Measurements from ENCODE around the gene CEP95.
"Not testable (repeated sequence)": the region's sequence is repeated elsewhere in the genome, so short reads cannot be mapped to it uniquely, and the experiment has no call there.

CEP95 gene

DNA sequence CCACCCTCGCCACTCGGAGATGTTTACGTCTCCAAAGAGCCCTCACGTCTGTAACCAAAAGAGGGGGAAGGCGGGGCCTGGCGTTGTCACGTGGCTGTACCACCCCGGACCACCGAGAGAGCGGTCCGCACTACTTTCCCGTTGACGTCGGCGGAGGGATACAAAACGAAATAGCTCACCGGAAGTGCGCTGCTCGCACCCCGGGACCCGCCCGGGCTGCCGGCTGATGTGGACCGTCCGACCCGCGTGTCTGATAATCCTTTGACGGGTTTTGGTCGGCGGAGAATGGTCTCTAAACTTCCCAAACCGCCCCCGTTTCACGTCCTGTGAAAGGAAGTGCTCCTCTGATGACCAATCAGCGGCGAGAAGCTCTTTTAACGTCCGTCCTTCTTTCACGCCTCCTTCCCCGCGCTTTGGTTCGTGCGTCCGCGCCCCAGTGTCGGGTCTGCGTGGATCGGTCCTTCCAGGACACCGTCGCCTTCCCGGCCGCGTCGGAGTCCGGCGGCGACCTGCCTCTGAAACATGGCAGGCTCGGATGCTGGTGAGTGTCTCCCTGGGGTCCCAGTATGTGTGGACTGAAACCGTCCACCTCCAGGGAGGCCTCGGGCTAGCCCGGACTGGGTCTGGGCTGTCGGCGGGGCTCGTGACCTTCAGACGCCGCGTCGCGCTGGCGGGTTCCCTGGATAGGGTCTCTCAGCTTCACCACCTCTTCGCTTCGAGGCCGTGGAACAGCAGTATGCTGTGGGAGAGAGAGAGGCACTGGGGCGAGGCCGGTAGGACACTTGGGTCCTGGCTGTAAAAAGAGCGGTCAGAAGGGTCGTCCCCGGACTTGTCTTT lies at the start of gene CEP95:
Gene CEP95, plus strand, starts transcription at position 402 of the 837 bp plus-strand sequence. Its CDS starts 121 bp downstream, at position 523.
- peak within 1 kb of the TSS; percentile 100 for H3K4me3 ChIP-seq (ENCODE audit: control insufficient read depth, low read depth, low read length)
- DNase-seq (ENCODE audit: low read depth), result peak; percentile 98
- TF ChIP-seq CTCF (conservative IDR thresholded peaks at IDR 0.05; ENCODE audit: control insufficient read depth, insufficient read depth, low read depth, low read length), result no peak

DNA sequence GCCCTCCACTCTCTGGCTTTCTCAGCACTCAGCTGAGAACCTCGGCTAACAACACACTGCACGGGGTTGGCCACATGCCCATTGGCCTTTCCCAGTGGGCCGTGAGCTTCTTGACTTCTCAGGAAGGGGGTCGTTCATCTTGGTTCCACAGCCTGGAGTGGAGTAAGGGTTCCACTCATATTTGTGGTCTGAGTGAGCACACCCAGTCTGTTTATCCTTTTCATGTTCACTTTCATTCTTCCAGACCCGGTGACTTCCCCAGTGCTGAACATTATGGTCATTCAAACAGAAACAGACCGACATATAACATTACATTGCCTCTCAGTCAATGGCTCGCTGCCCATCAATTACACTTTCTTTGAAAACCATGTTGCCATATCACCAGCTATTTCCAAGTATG lies 49.6 kb upstream of the CEP95 start:
- peak; percentile 25 for DNase-seq (ENCODE audit: low read depth)
- no peak overlapping the region for H3K4me3 ChIP-seq (ENCODE audit: control insufficient read depth, low read depth, low read length)
- no peak for TF ChIP-seq CTCF (conservative IDR thresholded peaks at IDR 0.05; ENCODE audit: control insufficient read depth, insufficient read depth, low read depth, low read length)

- no peak for DNase-seq (ENCODE audit: low read depth)
- H3K4me3 ChIP-seq (ENCODE audit: control insufficient read depth, low read depth, low read length), result no peak overlapping the region
- TF ChIP-seq CTCF (conservative IDR thresholded peaks at IDR 0.05; ENCODE audit: control insufficient read depth, insufficient read depth, low read depth, low read length), result no peak
These were observed 48.0 kb upstream of the CEP95 start for GRCh38 chr17:64458756-64459155.

DNA sequence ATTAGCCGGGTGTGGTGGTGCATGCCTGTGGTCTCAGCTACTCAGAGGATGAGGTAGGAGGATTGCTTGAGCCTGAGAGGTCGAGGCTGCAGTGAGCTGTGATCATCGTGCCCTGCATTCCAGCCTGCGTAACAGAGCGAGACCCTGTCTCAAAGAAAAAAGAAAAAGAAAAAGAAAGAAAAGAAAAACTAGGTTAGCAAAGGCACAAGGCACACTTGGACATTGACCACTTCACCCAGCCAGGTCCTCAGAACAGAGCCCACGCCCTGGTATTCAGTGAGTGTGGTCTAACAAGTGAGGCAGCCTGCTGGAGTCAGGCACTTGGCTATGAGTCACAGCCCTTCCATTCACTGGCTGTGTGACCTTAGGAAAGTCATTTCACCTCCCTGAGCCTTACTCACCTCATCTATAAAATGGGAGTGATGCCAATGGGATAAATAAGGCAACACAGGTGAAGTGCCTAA lies 47.5 kb upstream of the CEP95 start:
- DNase-seq (ENCODE audit: low read depth), result peak; percentile 75
- H3K4me3 ChIP-seq (ENCODE audit: control insufficient read depth, low read depth, low read length), result no peak overlapping the region
- TF ChIP-seq CTCF (conservative IDR thresholded peaks at IDR 0.05; ENCODE audit: control insufficient read depth, insufficient read depth, low read depth, low read length), result no peak

DNA sequence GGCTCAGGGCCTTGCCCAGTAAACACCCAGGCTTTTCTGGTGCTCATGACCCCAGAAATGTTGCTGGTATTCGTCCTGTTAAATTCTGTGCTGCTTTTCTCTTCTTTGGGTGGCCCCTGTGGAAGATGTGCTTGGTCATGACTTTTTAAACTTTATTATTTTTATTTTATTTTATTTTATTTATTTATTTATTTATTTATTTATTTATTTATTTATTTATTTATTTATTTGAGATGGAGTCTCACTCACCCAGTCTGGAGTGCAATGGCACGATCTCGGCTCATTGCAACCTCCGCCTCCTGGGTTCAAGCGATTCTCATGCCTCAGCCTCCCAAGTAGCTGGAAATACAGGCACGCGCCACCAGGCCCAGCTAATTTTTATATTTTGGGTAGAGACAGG lies 47.0 kb upstream of the CEP95 start:
- H3K4me3 ChIP-seq (ENCODE audit: control insufficient read depth, low read depth, low read length); DNase-seq (ENCODE audit: low read depth): not testable (repeated sequence)

- no peak for TF ChIP-seq CTCF (conservative IDR thresholded peaks at IDR 0.05; ENCODE audit: control insufficient read depth, insufficient read depth, low read depth, low read length)
- DNase-seq (ENCODE audit: low read depth), result peak; percentile 23
- H3K4me3 ChIP-seq (ENCODE audit: control insufficient read depth, low read depth, low read length), result no peak overlapping the region
These were observed 45.8 kb upstream of the CEP95 start for GRCh38 chr17:64460955-64461354.

GRCh38 chr17:64461788-64462187 lies 45.0 kb upstream of the CEP95 start:
- DNase-seq (ENCODE audit: low read depth), result no peak
- H3K4me3 ChIP-seq (ENCODE audit: control insufficient read depth, low read depth, low read length), result no peak overlapping the region
- TF ChIP-seq CTCF (conservative IDR thresholded peaks at IDR 0.05; ENCODE audit: control insufficient read depth, insufficient read depth, low read depth, low read length), result no peak
